Measurements from ENCODE around the gene SRSF3. TPM values are rescaled to one million over a fixed set of nuclear protein-coding genes. Genes with fewer than 3 reads are reported as not detected.

Gene SRSF3
- total and polyA plus RNA-seq, 9 of the 15 experiments (the other 6 are each of a cell fraction or from before 2014, with no cell fraction given), result 337 to 1,200 (median 518) TPM

DNA sequence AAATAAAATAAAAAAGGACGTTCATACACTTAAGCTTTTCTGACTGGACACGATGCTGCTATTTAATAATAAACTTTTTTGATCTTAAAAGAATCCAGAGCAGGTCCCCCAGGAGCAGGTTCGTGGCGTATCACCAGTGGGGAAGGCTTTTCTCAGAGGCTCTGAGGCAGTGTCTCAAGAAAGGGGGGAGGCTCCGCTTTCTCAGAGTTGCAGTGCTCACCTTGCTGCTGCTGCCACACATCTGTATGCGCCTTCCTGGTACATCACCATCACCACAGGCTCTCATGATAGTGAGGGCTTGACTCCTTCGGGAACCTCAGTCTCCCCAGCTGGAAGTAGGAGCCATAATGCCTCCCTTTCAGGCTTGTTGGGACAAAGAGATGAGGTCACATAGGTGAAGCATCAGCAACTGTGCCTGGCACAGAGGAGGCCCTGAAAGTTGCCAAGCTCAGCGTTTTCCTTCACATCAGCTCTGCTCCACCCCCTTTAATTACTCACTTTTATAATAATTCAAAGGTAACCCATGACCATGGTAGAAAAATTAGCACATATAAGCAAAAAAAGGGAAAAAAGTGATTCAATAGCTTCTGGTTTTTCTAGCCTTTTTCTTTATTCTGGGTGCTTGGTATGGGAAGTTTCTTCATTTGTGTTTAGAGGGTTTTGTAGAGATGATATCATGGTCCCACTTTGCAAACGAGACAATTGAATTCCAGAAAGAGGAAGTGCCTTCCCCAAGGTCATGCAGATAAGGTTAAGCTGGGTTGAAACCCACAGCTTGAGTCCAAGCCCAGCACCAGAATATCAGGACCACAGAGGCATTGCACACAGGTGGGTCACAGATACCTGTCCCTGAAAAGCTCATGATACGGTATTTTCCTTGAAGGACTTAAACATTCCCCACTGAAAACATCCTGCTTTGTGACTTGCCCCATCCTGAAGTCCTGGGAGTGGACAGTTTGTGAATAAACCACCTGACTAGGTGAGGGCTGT is 24.5 kb downstream of the SRSF3 start (continued):
- TF ChIP-seq ATF7 (IDR thresholded peaks at IDR 0.05) (peak; percentile 48; the same call in 1 of the 2 replicates), SMARCC2 (IDR thresholded peaks at IDR 0.05; ENCODE audit: low read depth) (peak; percentile 55; the same call in 1 of the 2 replicates), HNRNPUL1 (IDR thresholded peaks at IDR 0.05; ENCODE audit: low read length) (no peak), CREM (IDR thresholded peaks at IDR 0.05; ENCODE audit: low read depth) (no peak), MAFG (tag; conservative IDR thresholded peaks at IDR 0.05) (peak; percentile 60; the same call in 1 of the 2 replicates), C11orf30 (IDR thresholded peaks at IDR 0.05; ENCODE audit: low read depth) (peak; percentile 64), MBD2 (IDR thresholded peaks at IDR 0.05; ENCODE audit: borderline replicate concordance, low read depth) (no peak), GATAD2A (IDR thresholded peaks at IDR 0.05) (no peak), SP1 (CRISPR knock-in tag; IDR thresholded peaks at IDR 0.05) (peak; percentile 48; the same call in 1 of the 2 replicates), SRF (CRISPR knock-in tag; IDR thresholded peaks at IDR 0.05) (no peak), KDM2B (CRISPR knock-in tag; IDR thresholded peaks at IDR 0.05) (no peak), ZNF699 (CRISPR knock-in tag; IDR thresholded peaks at IDR 0.05; ENCODE audit: insufficient replicate concordance) (no peak), MAFK (IDR thresholded peaks at IDR 0.05; ENCODE audit: low read length) (peak; percentile 31), ZEB2 (IDR thresholded peaks at IDR 0.05) (peak; percentile 67; the same call in 1 of the 2 replicates), KLF10 (CRISPR knock-in tag; IDR thresholded peaks at IDR 0.05) (no peak), PML (IDR thresholded peaks at IDR 0.05; ENCODE audit: low read length) (no peak), CTBP1 (IDR thresholded peaks at IDR 0.05; ENCODE audit: borderline replicate concordance) (peak; percentile 92), MAFF (IDR thresholded peaks at IDR 0.05; ENCODE audit: low read length) (peak; percentile 37), ZNF274 (IDR thresholded peaks at IDR 0.05; ENCODE audit: borderline replicate concordance, low read depth, low read length) (no peak), TEAD4 (IDR thresholded peaks at IDR 0.05; ENCODE audit: low read length) (peak; percentile 40; the same call in 1 of the 2 replicates), TEAD4 (CRISPR knock-in tag; IDR thresholded peaks at IDR 0.05; ENCODE audit: borderline replicate concordance) (no peak), ZNF311 (CRISPR knock-in tag; IDR thresholded peaks at IDR 0.05) (no peak)
- TF ChIP-seq, protein P1, sequence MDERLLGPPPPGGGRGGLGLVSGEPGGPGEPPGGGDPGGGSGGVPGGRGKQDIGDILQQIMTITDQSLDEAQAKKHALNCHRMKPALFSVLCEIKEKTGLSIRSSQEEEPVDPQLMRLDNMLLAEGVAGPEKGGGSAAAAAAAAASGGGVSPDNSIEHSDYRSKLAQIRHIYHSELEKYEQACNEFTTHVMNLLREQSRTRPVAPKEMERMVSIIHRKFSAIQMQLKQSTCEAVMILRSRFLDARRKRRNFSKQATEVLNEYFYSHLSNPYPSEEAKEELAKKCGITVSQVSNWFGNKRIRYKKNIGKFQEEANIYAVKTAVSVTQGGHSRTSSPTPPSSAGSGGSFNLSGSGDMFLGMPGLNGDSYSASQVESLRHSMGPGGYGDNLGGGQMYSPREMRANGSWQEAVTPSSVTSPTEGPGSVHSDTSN (CRISPR knock-in tag; IDR thresholded peaks at IDR 0.05; ENCODE audit: low read depth), result no peak
- TF ChIP-seq, protein P1 (tag; conservative IDR thresholded peaks at IDR 0.05; ENCODE audit: low read depth), result no peak
- TF ChIP-seq, protein P2, sequence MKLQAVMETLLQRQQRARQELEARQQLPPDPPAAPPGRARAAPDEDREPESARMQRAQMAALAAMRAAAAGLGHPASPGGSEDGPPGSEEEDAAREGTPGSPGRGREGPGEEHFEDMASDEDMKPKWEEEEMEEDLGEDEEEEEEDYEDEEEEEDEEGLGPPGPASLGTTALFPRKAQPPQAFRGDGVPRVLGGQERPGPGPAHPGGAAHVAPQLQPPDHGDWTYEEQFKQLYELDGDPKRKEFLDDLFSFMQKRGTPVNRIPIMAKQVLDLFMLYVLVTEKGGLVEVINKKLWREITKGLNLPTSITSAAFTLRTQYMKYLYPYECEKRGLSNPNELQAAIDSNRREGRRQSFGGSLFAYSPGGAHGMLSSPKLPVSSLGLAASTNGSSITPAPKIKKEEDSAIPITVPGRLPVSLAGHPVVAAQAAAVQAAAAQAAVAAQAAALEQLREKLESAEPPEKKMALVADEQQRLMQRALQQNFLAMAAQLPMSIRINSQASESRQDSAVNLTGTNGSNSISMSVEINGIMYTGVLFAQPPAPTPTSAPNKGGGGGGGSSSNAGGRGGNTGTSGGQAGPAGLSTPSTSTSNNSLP (IDR thresholded peaks at IDR 0.05; ENCODE audit: borderline replicate concordance, low read depth, low read length), result 0 out of 2 replicates have a peak, but pooled peaks have one; percentile 24
- TF ChIP-seq, protein P3, sequence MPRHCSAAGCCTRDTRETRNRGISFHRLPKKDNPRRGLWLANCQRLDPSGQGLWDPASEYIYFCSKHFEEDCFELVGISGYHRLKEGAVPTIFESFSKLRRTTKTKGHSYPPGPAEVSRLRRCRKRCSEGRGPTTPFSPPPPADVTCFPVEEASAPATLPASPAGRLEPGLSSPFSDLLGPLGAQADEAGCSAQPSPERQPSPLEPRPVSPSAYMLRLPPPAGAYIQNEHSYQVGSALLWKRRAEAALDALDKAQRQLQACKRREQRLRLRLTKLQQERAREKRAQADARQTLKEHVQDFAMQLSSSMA (CRISPR knock-in tag; IDR thresholded peaks at IDR 0.05), result no peak
